SIG-M5 treated with dmso at 0.1 percent for 504 hours (cell line): Measurements from ENCODE around the gene APBB1IP.
"Not testable (repeated sequence)": the region's sequence is repeated elsewhere in the genome, so short reads cannot be mapped to it uniquely, and the experiment has no call there.

Source experiments
- DNase-seq: peaks from one replicate; lab custom pipeline; 2025; ENCODE audit not compliant: unreplicated experiment; lab: John Stamatoyannopoulos, UW

The APBB1IP gene

GRCh38 chr10:26504429-26504828 is 66.3 kb downstream of the APBB1IP start:
- DNase-seq: not testable (repeated sequence)

DNA sequence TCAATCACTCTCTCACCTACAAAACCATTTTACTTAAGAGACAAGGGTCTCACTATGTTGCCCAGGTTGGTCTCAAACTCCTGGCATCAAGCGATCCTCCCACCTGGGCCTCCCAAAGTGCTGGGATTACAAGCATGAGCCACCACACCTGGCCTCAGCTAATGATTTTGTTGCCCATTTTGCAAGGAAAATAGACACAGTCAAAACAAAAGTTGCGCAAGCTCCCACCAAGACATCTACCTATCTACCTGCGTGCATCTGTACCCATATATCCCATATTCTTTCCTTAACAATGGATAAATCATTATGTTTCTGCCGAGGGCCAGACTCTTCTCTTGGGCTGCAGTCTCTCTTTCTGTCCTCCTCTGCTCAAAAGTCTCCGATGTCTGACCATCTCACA is 67.3 kb downstream of the APBB1IP start:
- DNase-seq: no peak

GRCh38 chr10:26506736-26507135 is 68.6 kb downstream of the APBB1IP start:
- no peak for DNase-seq

DNA sequence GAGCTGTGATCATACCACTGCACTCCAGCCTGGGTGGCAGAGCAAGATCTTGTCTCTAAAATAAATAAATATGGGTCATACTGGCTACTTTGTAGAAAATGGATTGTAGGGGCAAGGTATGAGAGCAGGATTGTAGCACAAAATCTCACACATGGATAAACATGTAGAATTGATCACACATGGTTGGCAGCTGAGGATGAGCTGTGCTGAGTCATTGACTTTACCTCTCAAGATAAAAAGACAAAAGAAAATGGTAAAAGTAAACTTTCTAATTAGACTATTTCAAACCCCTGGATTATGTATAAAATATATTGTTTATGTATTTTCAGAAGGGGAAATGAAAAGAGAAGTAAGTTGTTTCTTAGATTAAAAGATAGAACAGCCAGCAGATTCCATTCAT is 69.3 kb downstream of the APBB1IP start:
- DNase-seq: no peak

- DNase-seq: no peak
Measured at GRCh38 chr10:26508016-26508415, 69.9 kb downstream of the APBB1IP start.

- no peak for DNase-seq
Measured at GRCh38 chr10:26509307-26509706, 71.2 kb downstream of the APBB1IP start.

DNA sequence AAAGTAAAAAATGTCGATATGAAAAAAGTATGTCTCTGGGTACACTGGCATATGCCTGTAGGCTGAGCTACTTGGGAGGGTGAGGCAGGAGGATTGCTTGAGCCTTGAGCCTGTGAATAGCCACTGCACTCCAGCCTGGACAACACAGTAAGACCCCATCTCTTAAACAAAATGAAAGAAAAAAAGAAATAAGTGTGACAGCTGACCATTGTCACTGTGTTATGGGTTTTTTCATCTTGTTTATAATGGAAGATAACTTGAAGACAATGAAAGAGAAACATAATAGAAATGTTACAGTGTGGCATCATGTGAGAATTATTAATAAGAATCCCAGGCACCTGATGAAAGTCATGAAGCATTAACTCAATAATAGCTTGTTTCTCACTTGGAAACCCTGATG is 75.0 kb downstream of the APBB1IP start:
- no peak for DNase-seq

DNA sequence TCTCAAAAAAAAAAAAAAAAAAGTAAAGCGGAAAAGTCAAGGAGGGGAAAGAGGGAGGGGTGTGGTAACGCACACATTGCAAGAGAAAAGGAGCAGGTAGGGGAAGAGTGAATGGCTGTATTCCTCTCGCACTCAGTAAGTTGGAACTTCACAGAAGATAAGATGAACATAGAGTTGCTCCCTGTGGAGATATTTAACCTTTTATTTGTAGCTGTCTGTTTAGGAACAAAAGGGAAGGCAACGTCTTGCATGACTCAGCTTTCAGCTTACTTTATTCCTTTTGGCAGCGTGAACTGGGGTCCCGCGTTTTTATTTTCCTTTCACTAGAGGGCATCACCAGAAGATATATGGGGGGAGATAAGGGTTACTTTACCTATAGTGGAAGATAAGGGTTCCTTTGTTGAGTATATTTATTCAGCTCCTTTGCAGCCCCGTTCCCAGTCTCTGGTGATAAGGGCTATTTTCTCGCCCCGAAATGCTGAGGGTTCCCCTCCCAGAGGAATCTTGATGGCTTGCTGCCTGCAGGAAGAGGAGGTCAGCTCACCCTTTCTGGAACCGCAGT is 78.5 kb downstream of the APBB1IP start:
- DNase-seq: no peak

DNA sequence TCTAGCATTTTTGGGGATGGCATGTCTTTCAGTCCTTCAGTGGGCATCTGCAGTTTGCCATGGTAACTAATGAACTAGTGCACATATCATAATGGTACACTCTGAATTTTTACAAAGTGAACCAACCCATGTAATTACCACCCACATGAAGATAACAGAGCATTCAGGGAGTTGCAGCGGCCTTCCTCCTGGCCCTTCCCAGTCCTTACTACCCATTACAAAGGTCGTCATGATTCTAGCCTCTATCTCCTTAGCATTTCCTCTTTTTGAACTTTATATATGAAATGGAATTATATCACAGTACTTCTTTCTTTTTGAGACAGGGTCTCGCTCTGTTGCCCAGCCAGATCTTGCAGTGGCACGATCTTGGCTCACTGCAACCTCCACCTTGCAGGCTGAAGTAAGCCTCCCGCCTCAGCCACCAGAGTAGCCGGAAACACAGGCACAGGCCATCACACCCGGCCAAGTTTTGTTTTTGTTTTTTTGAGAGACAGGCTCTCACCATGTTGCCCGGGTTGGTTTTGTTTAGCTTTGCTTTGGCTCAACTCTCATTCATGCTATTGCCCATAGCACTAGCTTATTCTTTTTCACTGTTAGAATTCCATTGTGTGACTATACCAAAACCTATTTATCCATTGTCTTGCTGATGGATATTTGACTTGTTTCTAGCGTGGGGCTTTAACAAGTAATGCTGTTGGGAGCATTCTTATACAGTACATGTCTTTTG is 79.2 kb downstream of the APBB1IP start:
- no peak for DNase-seq

DNA sequence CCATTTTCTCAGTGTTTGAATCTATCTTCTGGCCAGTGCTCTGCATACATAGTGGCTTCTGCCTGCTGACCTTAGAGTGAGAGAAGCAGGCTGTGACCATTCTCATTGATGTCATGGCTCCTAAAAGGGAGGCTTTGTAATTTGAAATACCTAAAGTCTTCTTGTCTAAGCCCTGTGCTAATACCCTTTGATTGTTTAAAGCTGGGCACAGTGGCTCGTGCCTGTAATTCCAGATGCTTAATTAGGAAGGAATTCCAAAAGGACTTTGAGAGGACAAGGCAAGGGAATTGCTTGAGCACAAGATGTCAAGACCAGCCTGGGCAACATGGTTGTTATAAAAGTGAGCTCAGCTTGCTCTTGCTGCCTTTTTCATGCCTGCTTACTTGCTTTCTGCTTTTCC is 81.7 kb downstream of the APBB1IP start:
- DNase-seq: no peak

DNA sequence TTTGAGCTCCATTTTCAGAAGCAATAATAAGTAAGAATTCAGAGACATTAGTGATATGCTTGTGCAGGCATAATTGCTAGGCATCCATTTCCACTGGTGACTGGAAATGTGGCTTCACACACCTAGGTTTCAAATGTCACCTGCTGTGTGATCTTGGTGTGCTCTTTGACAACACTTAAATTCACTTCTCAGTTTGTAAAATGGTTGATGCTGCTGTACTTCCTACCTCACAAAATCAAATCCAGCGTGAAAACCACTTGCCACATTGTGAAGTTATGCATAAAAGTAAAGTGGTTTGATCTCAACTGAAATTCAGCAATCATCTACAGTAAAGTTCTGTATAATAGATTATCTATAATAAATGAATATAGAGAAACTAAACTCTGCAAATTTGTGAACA is 82.4 kb downstream of the APBB1IP start:
- DNase-seq: no peak

DNA sequence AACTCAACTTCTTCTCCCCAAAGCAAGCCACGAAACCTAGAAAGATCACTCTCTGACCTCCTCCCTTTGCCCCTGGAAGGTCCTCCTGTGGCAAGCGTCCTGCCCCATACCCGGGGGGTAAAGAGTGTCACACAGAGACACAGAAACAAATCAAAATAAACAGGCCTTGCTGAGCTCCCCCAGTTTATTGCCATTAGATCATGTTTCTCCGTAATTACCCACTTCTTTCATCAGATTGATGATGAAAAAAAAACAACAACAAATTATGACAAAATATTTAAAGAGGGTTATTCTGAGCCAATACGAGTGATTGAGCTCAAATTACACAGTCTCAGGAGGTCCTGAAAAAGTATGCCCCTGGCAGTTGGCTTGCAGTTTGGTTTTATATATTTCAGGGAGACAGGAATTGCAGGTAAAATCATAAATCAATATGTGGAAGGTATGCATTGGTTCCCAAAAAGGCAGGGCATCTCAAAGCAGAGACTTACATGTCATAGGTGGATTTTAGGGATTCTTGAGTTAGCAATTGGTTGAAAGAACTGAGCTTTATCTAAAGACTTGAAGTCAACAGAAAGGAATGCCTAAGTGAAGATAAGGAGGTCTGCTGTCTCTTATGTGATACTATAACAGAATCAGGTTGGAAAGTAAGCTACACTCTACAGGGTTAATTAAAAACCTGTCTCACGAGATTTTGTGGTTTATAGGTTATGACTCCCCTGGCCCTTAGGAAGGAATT is 86.2 kb downstream of the APBB1IP start:
- no peak for DNase-seq

DNA sequence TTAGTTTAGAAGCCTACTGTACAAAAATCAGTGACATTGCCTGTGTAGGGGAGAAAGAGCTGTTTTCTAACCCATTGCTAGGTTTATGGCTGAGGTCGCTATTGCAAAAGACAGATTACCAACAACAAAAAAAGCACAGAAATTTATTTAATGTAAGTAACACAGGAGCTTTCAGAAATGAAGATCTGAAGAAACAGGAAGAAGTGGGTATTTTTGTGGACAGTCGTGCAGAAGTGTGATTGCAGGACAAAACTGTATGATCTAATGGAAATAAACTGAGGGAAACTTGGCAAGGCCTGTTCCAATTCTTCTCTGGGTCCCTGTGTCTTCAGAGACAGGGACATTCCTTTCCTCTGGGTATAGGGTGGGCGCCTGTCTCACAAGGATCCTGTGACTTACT is 87.4 kb downstream of the APBB1IP start:
- no peak for DNase-seq

DNA sequence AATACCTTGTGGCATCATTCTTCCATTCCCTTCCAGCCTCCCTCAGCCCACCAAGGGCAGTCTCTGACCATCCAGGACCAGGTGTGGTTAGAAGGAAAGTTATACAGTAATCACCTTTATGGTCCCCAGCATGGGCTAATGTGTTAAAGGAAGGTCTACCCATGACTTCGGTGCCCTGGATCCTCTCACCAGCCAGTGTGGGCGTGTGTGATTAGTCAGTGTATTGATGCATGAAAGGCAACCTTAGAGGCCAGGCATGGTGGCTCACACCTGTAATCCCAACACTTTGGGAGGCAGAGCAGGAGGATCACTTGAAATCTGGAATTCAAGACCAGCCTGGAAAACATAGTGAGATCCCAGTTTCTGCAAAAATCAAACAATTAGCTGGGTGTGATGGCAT is 88.9 kb downstream of the APBB1IP start:
- DNase-seq: no peak

- DNase-seq: no peak
Measured at GRCh38 chr10:26528048-26528447, 89.9 kb downstream of the APBB1IP start.

GRCh38 chr10:26528715-26529393 is 90.7 kb downstream of the APBB1IP start:
- DNase-seq: no peak

DNA sequence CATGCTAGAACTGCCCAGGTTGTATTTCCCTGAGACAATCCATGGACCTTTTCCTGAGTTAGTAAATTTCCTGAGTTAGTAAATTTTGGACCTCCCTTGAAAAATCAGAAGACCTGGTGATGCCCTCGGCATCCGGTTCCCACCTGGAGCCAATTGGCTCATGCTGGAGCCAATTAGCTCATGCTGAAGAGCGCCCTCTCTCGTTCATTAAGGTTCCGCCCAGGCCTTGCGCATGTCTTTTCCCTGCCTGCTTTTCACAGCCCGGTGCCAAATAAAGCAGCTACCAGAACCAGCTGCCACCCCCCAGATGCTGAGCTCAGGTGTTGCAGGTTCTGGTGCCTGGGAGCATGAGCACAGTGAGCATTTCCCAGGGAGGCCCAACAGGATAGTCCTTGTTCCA is 96.2 kb downstream of the APBB1IP start:
- no peak for DNase-seq

DNA sequence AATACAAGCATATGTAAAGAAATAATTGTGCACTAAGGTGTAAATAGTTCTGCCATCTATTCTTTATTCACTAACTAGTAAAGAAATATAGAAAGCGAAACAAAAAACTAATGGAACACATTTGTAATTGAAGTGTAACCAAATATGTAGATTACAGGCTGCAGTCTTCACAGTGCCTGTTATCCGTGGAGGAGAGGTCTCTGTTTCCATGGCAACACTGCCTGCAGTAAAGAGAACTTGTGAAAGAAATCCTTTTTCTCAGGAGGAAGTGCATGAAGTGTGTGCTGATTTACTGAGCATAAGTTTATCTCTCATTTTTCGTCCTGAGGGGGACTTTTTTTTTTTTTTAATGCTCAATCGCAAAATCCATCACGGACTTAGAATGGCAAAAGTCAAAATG is 102.5 kb downstream of the APBB1IP start:
- no peak for DNase-seq

DNA sequence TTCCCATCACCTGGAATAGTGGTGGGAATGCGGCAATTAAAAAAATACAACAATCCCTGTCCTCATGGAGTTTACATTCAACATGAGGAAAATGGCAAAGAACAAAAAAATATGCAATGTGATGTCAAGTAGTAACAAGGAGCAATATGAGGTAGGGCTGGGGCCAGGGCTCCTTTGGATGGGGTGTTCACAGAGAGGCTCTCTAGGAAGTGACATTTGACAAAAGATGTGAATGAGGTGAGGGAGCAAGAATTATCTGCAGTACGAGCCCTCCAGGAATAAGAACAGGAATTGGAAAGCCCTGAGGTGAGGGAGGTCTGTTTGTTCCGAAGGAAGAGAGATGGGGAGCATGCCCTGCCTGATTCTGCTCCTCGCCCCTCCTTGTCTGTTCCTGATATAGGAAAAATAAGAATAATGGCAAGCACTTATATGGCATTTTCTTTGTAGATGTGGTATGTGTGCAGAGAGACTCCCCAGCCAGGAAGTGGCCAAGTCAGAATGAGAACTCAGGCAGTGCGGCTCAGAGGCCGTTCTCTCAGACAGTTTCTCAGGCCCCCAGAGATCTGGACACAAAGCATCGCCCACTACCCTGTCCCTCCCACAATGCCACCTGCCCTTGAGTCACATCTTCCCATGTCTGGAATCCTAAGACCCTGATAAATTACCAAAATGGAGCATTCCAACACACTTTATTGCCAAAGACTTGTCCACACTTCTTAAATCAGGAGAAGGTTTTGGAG is 105.6 kb downstream of the APBB1IP start:
- no peak for DNase-seq

DNA sequence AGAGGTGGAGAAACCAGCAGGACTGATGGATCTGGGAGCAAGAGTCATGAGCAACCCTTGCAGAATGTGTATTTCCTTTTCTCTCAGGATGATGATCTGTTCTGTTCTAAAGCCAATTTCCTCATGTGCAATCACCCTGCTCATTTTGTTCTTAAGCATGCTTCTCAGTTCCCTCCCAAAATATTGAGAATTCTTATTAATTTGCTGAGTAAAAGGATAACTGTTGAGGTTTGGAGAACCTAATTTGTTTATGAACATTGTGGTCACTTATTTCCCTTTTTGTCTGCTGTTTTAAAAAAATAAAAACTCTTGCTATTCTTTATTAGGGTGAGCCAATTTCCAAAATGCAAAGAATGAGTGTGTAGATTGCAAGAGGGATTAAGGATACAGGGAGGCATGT is 106.8 kb downstream of the APBB1IP start:
- DNase-seq: no peak
